Body of pancreas (tissue), 4 donors: ENCODE results near the gene PDE8B. TPM values are rescaled to one million over a fixed set of nuclear protein-coding genes. Genes with fewer than 3 reads are reported as not detected.
A peak's percentile ranks its signal among the peaks of the same experiment; 100 is the strongest.

Experiments used
- ATAC-seq: fragments of 150-250 bp; one replicate; pipeline ENCODE4 v1.9.1; 2016
- DNase-seq, 4 donors: peaks; one replicate each; pipeline ENCODE4 v3.0.0-alpha.2; 2019
- H3K27ac ChIP-seq, 4 donors: fragments of 200-600 bp; sonication (generic); 1 replicate in 3 of 4; 2 replicates in 1 of 4; pipeline versions ENCODE4 v1.5.1 to v1.6.1; 2016 to 2019; ENCODE audit warnings: mild to moderate bottlenecking in 1 of 4, mixed read lengths in 1 of 4, moderate library complexity in 1 of 4
- H3K27me3 ChIP-seq, 2 donors: fragments of 200-600 bp; sonication (generic); one replicate each; pipeline ENCODE4 v1.6.0; 2016; ENCODE audit warnings: mild to moderate bottlenecking in 1 of 2
- H3K36me3 ChIP-seq, 2 donors: fragments of 200-600 bp; sonication (generic); replicated peaks in 1 of 2; 2 replicates each; pipeline ENCODE4 v1.5.1; 2016; ENCODE audit warnings: low read depth in 2 of 2; ENCODE audit not compliant: insufficient read depth in 1 of 2
- H3K4me1 ChIP-seq: fragments of 200-600 bp; sonication (generic); one replicate; pipeline ENCODE4 v1.6.0; 2016
- H3K4me3 ChIP-seq, 2 donors: fragments of 200-600 bp; sonication (generic); 1 replicate in 1 of 2; 2 replicates in 1 of 2; pipeline ENCODE4 v1.5.1; 2016 to 2019
- H3K9me3 ChIP-seq, 3 donors: fragments of 200-600 bp; sonication (generic); 1 replicate in 2 of 3; 2 replicates in 1 of 3; pipeline ENCODE4 v1.5.1; 2016
- CTCF ChIP-seq, 7 experiments: fragments of 450-650 bp in 4 of 7; fragments of 200-600 bp in 3 of 7; sonication (generic) in 3 of 7; IDR thresholded peaks; one replicate each; pipeline ENCODE4 v1.5.1; 2016 to 2019; ENCODE audit warnings: antibody characterized with exemption in 7 of 7
- POLR2A ChIP-seq, 3 donors: fragments of 450-650 bp; IDR thresholded peaks; one replicate each; pipeline ENCODE4 v1.6.1; 2016; ENCODE audit warnings: antibody characterized with exemption in 3 of 3, mild to moderate bottlenecking in 2 of 3
- WGBS, 2 donors: methylation state at CpG; one replicate each; pipeline ENCODE4 v1.1.5; 2017; 5-methylcytosine and 5-hydroxymethylcytosine counted together
- intact Hi-C: fragments of 100-400 bp; cut with DNase I; formaldehyde crosslinking; loops from one replicate; pipeline ENCODE4 v1.15.1; 2023
- total RNA-seq, 2 donors: library from RNA; depleted of rRNA; stranded (reverse); fragments of >200 nt; gene quantifications; one replicate each; pipeline ENCODE4 v1.1.0, GENCODE V29; 2016

PDE8B gene
- total RNA-seq, 2 donors from 2014 or later = 8.3 to 15.8 TPM

- Histone ChIP-seq H3K27ac (no peak overlapping the region), H3K36me3 (no peaks in the 10 kb centered on the region), H3K27me3 (no peaks in the 10 kb centered on the region), H3K4me1 (peaks cover 9% of the 10 kb centered on the region), H3K4me3 (no peak overlapping the region), H3K9me3 (no peaks in the 10 kb centered on the region)
- intact Hi-C loops = no loop called here
- ATAC-seq (no peak), DNase-seq (peak in 2 of 4 donors; percentile 40 to 49)
- TF ChIP-seq CTCF (IDR thresholded peaks at IDR 0.05) (peak in 6 of 7 experiments; percentile 19 to 48 (median 37)), POLR2A (IDR thresholded peaks at IDR 0.05) (no peak)
- 33 to 34% methylated on average over 3 of the region's 3 CpGs for WGBS, 2 donors
Measured at GRCh38 chr5:77239126-77239741, 28.8 kb downstream of the PDE8B start.

GRCh38 chr5:77241444-77241843, 31.0 kb downstream of the PDE8B start:
- no peaks in the 10 kb centered on the region for H3K27me3 ChIP-seq
- no peaks in the 10 kb centered on the region for H3K9me3 ChIP-seq
- no peak overlapping the region for H3K4me3 ChIP-seq
- no peaks in the 10 kb centered on the region for H3K36me3 ChIP-seq
- peak in 1 of 4 donors; percentile 19 for DNase-seq
- H3K27ac ChIP-seq = peak overlapping the region in 1 of 4 donors; percentile 46
- peaks cover 9% of the 10 kb centered on the region for H3K4me1 ChIP-seq
- TF ChIP-seq POLR2A (IDR thresholded peaks at IDR 0.05) = no peak
- no peak for TF ChIP-seq CTCF (IDR thresholded peaks at IDR 0.05)
- 7 to 24% methylated on average over 1 of the region's 1 CpG for WGBS, 2 donors
- peak; percentile 42 for ATAC-seq
- intact Hi-C loops = no loop called here

GRCh38 chr5:77249475-77249874, 39.0 kb downstream of the PDE8B start:
- intact Hi-C loops = no loop called here
- H3K27me3 ChIP-seq = no peaks in the 10 kb centered on the region
- no peak for TF ChIP-seq CTCF (IDR thresholded peaks at IDR 0.05)
- TF ChIP-seq POLR2A (IDR thresholded peaks at IDR 0.05) = no peak
- H3K4me1 ChIP-seq = no peaks in the 10 kb centered on the region
- H3K27ac ChIP-seq = no peak overlapping the region
- no peak overlapping the region for H3K4me3 ChIP-seq
- WGBS, 2 donors = 76 to 78% methylated on average over 2 of the region's 2 CpGs
- DNase-seq (no peak), ATAC-seq (no peak)
- no peaks in the 10 kb centered on the region for H3K36me3 ChIP-seq
- no peaks in the 10 kb centered on the region for H3K9me3 ChIP-seq

- no peak for TF ChIP-seq CTCF (IDR thresholded peaks at IDR 0.05)
- no peak for TF ChIP-seq POLR2A (IDR thresholded peaks at IDR 0.05)
- Histone ChIP-seq H3K36me3 (no peaks in the 10 kb centered on the region), H3K27me3 (no peaks in the 10 kb centered on the region), H3K9me3 (no peaks in the 10 kb centered on the region), H3K4me1 (peaks cover under 1% of the 10 kb centered on the region), H3K27ac (no peak overlapping the region), H3K4me3 (no peak overlapping the region)
- WGBS, 2 donors = 80 to 86% methylated on average over 4 of the region's 4 CpGs
- ATAC-seq = no peak
- DNase-seq = no peak
- intact Hi-C loops = no loop called here
Measured at GRCh38 chr5:77250021-77250420, 39.5 kb downstream of the PDE8B start.

GRCh38 chr5:77251921-77252320, 41.4 kb downstream of the PDE8B start:
- no peak overlapping the region for H3K27ac ChIP-seq
- H3K4me3 ChIP-seq = no peak overlapping the region
- H3K9me3 ChIP-seq = no peaks in the 10 kb centered on the region
- ATAC-seq (no peak), DNase-seq (no peak)
- WGBS, 2 donors = 56 to 71% methylated on average over 3 of the region's 3 CpGs
- intact Hi-C loops = no loop called here
- TF ChIP-seq POLR2A (IDR thresholded peaks at IDR 0.05) (no peak), CTCF (IDR thresholded peaks at IDR 0.05) (no peak)
- H3K4me1 ChIP-seq = peaks cover 6% of the 10 kb centered on the region
- no peaks in the 10 kb centered on the region for H3K36me3 ChIP-seq
- H3K27me3 ChIP-seq = no peaks in the 10 kb centered on the region
